ENCODE measurements around the gene BBX.
"Not testable (repeated sequence)": the region's sequence is repeated elsewhere in the genome, so short reads cannot be mapped to it uniquely, and the experiment has no call there.

Gene BBX

DNA sequence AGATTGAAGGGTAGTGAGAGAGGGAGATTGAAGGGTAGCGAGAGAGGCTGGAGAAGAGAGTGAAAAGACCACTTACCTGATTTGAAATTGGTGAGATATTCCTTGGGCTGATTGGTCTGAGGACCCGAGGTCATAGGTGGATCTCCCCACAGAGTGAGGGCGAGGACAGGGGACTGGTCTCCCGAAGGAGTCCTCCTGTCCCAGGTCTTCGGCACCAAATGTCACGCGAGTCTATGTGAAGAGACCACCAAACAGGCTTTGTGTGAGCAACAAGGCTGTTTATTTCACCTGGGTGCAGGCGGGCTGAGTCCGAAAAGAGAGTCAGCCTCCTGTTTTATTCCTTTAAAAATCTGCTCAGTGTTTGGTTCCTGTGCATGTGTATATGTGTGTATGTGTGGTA is 48.7 kb downstream of the BBX start:
- ATAC-seq, DNase-seq, H3K27ac Mint-ChIP-seq, H3K27me3 Mint-ChIP-seq, H3K9me3 Mint-ChIP-seq, H3K4me1 Mint-ChIP-seq, H3K4me3 Mint-ChIP-seq: not testable (repeated sequence)

DNA sequence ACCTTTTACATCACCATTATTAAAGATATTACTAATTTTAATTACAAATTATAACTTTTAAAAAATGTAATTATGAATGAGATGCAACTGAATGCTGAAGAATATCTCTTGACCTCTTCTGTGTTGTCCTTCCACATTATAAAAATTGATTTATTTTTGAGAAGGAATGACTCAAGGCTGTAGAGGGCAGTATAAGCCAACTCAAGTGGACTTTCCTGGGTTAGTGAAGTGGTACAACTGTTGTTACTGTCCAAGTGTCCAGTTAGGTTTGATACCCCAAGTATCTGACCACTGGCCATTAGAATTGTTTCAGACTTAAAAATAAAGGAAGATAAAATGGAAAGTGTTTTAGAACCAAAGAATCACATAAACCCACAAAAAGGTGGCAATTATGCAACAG is 51.9 kb downstream of the BBX start:
- ATAC-seq (no peak), DNase-seq (no peak)
- Mint-ChIP-seq H3K4me1 (peaks cover 26% of the 10 kb centered on the region), H3K27me3 (no peaks in the 10 kb centered on the region), H3K4me3 (no peak overlapping the region), H3K27ac (no peak overlapping the region), H3K9me3 (no peaks in the 10 kb centered on the region)

DNA sequence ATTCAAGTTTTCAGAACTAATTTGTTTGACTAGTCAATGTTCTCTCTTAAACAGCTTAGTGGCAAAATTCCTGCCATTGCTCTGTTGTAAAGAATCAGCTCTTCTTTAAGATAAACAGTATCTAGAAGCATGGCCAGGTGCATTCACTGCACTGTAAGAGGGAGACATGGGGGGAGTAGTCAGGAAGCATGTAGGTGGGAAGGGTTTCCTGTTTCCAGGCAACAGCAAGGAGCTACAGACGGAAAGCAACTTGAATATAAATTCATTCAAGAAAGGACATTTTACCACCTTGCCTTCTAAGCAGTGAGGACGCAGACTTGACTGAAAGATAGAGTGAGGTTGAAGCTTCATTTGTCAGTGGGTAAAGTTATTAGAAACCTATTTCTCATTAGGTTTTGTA is 55.3 kb downstream of the BBX start:
- ATAC-seq (no peak), DNase-seq (no peak)
- Mint-ChIP-seq H3K4me3 (peak overlapping the region in 1 of 2 donors; percentile 10), H3K9me3 (no peaks in the 10 kb centered on the region), H3K27ac (peak overlapping the region in 1 of 2 donors; percentile 86), H3K27me3 (no peaks in the 10 kb centered on the region), H3K4me1 (peaks cover 26% of the 10 kb centered on the region)

DNA sequence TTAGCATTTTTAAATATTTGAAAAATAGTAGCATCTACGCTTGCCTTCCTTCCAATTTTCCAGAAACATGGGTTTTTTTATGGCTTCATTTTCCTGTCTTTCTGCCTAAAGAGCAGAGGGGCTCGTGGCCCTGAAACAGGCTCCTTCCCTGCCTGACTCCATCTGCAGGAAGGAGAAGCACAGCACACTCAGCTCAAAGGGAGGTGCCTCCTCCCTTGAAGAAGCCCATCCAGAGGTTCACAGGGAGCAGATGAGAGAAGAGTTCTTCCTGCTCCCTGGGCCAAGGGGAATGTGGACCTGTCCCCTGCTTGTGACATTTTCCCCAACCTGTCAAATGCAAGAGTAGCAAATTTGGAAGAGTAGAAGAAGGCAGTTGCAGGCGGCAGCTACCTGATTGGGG is 55.8 kb downstream of the BBX start:
- Mint-ChIP-seq H3K4me3 (no peak overlapping the region), H3K9me3 (no peaks in the 10 kb centered on the region), H3K27ac (no peak overlapping the region), H3K4me1 (peaks cover 26% of the 10 kb centered on the region), H3K27me3 (no peaks in the 10 kb centered on the region)
- no peak for ATAC-seq
- DNase-seq: no peak

DNA sequence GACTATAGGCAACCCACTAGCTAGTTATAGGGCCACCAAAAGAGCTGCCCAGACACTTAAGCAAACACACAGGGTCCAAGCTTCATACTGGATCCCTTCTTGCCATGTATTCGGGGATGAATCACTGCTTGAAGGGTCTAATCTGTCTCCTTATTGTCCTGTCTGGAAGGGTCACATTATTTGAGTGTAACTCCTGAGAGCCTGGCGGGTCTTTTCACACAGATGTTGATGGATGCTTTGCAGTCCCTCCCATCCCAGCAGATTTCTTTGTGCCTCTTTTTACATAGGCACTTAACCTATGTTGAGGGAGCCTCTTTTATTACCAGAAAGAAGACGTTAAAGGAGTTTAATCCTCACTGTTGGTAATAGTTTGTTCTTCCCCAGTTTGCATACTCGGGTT is 56.6 kb downstream of the BBX start:
- H3K27ac Mint-ChIP-seq: peak overlapping the region in 1 of 2 donors; percentile 19
- ATAC-seq (no peak), DNase-seq (no peak)
- H3K4me3 Mint-ChIP-seq: no peak overlapping the region
- H3K4me1 Mint-ChIP-seq: peaks cover 26% of the 10 kb centered on the region
- no peaks in the 10 kb centered on the region for H3K27me3 Mint-ChIP-seq
- no peaks in the 10 kb centered on the region for H3K9me3 Mint-ChIP-seq

DNA sequence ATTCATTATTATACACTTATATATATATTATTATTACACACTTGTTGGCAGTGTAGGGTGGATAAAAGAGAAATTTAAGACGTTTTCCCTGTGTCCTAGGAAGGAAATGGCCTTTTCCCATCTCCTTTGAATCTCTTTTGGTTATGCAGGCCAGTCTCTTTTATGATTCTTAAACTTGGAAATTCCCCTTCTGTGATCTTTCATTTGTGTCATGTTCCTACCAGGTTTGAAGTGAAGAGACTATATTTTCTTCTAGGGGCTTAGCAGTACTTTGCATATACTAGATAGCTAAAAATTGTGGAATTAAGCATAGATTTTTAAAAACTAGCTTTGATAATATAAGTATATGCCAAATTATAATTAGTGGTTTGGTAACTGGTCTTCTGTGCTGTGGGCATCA is 58.5 kb downstream of the BBX start:
- no peak for DNase-seq
- no peak for ATAC-seq
- H3K4me1 Mint-ChIP-seq: peaks cover 26% of the 10 kb centered on the region
- no peaks in the 10 kb centered on the region for H3K9me3 Mint-ChIP-seq
- no peaks in the 10 kb centered on the region for H3K27me3 Mint-ChIP-seq
- H3K4me3 Mint-ChIP-seq: no peak overlapping the region
- H3K27ac Mint-ChIP-seq: no peak overlapping the region

DNA sequence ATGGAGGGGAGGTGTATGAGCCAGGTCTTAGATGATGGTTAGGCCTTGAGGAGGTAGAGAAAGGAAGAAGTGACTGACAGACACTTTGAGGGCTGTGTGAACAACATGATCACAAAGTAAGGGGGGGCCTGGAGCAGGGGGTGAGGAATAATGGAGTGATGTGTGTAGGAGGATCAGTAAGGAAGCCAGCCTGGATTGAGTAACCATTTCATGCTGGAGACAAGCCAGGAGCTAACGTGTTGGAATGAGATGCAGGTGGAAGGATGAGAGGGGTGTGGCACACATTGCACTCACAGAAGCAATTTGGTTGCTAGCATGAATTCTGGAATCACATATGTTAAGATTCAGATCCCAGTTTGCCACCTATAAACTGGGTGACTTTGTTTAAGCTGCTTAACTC is 65.5 kb downstream of the BBX start:
- Mint-ChIP-seq H3K4me3 (no peak overlapping the region), H3K9me3 (no peaks in the 10 kb centered on the region), H3K4me1 (peaks cover 25% of the 10 kb centered on the region), H3K27me3 (no peaks in the 10 kb centered on the region), H3K27ac (no peak overlapping the region)
- no peak for DNase-seq
- ATAC-seq: no peak

DNA sequence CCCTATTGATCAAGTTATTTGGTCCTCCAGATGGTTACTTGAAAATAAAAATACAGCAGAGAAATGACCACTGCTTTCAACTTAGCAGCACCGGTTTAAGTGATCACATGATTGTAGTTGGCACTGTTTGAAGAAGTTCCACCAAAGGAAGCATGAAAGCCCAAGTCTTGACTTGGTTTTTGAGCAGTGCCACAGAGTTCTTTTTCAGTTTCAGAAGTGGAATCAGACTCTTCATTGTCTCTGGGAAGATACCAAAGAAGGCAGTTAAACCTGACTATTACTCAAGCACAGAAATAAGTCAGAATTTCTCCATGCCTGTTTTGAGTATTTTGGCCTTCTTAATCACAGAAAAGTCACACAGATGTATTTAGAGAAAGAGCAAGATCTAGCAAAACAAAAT is 66.7 kb downstream of the BBX start:
- Mint-ChIP-seq H3K9me3 (no peaks in the 10 kb centered on the region), H3K27ac (no peak overlapping the region), H3K4me1 (peaks cover 25% of the 10 kb centered on the region), H3K4me3 (no peak overlapping the region), H3K27me3 (no peaks in the 10 kb centered on the region)
- ATAC-seq: peak; percentile 88
- DNase-seq: no peak

DNA sequence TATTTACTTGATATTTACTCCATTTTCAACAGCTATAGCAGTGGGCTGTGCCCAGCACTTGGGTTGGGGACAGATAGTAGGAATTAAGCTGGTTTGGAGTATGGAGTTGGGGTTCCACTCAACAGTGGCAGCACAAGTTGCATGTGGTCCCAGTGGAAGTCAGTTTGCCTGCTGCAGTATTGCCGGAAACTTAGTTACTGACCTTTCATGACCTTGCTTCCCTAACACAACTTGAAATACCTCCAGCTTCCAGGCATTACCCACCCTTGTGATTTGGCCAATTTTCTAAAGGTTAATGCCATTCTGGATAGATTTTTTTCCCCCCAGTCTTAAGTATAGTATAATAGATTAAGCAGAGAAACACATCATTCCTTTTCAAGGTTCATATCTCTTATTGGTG is 68.0 kb downstream of the BBX start:
- ATAC-seq: no peak
- H3K4me3 Mint-ChIP-seq: no peak overlapping the region
- no peak for DNase-seq
- peaks cover 33% of the 10 kb centered on the region for H3K4me1 Mint-ChIP-seq
- H3K27ac Mint-ChIP-seq: no peak overlapping the region
- H3K9me3 Mint-ChIP-seq: no peaks in the 10 kb centered on the region
- no peaks in the 10 kb centered on the region for H3K27me3 Mint-ChIP-seq

DNA sequence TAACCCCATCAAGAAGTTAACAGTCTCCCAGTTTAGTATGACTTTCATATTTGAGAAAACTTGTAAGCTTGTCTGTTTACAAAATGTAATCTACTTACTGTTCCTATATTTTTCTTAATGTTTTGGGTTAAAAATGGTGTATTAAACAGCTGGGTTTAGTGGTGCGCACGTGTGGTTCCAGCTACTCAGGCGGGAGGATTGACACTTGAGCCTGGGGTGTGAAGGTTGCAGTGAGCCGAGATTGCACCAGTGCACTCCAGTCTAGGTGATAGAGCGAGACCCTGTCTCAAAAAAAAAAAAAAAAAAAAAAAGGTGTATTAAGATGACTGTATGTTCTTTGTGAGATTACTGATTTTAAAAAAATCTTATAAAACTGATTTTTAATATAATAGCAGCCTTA is 69.3 kb downstream of the BBX start:
- no peaks in the 10 kb centered on the region for H3K27me3 Mint-ChIP-seq
- no peaks in the 10 kb centered on the region for H3K9me3 Mint-ChIP-seq
- DNase-seq (no peak), ATAC-seq (no peak)
- peaks cover 42% of the 10 kb centered on the region for H3K4me1 Mint-ChIP-seq
- H3K4me3 Mint-ChIP-seq: no peak overlapping the region
- no peak overlapping the region for H3K27ac Mint-ChIP-seq

DNA sequence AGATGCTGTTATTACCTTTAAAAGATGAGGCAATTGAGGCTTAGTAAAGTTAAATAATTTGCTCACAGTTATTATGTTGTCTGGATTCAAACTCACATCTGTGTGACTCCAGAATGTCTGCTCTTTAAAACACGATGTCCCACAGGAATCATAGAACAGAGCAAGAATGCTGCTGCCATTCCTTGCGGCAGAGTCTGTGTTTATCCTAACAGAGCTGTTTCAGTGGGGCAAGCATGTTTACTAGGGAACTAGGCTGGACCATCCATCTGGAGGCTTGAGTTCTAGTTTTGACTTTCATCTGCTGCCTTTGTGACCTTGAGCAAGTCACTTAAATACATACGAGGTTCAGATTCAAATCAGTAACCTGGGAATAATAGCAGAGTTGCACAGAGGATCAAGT is 72.1 kb downstream of the BBX start:
- Mint-ChIP-seq H3K27ac (no peak overlapping the region), H3K27me3 (no peaks in the 10 kb centered on the region), H3K9me3 (no peaks in the 10 kb centered on the region), H3K4me3 (no peak overlapping the region), H3K4me1 (peaks cover 45% of the 10 kb centered on the region)
- ATAC-seq (no peak), DNase-seq (no peak)

DNA sequence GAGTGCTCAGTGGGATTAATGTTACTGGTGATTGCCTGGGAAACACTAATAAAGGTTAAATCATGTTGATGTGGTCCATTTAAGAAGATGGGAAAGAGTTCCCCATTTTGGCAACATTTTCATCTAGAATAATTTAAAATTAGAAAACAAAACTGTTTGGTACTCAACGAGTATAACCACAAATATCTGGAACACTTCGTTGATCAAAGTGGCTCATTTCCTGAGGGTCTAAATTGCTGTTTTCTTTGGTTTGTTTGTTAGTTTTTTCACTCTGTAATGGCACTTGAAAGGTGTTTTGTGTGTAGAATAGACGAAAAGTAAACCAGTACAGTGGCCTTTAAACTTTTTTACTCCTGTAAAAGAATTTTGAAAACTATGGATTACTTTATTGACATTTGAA is 73.9 kb downstream of the BBX start:
- H3K27me3 Mint-ChIP-seq: no peaks in the 10 kb centered on the region
- no peaks in the 10 kb centered on the region for H3K9me3 Mint-ChIP-seq
- no peak for ATAC-seq
- no peak for DNase-seq
- H3K4me3 Mint-ChIP-seq: no peak overlapping the region
- peak overlapping the region in 1 of 2 donors; percentile 24 for H3K27ac Mint-ChIP-seq
- peaks cover 55% of the 10 kb centered on the region for H3K4me1 Mint-ChIP-seq

DNA sequence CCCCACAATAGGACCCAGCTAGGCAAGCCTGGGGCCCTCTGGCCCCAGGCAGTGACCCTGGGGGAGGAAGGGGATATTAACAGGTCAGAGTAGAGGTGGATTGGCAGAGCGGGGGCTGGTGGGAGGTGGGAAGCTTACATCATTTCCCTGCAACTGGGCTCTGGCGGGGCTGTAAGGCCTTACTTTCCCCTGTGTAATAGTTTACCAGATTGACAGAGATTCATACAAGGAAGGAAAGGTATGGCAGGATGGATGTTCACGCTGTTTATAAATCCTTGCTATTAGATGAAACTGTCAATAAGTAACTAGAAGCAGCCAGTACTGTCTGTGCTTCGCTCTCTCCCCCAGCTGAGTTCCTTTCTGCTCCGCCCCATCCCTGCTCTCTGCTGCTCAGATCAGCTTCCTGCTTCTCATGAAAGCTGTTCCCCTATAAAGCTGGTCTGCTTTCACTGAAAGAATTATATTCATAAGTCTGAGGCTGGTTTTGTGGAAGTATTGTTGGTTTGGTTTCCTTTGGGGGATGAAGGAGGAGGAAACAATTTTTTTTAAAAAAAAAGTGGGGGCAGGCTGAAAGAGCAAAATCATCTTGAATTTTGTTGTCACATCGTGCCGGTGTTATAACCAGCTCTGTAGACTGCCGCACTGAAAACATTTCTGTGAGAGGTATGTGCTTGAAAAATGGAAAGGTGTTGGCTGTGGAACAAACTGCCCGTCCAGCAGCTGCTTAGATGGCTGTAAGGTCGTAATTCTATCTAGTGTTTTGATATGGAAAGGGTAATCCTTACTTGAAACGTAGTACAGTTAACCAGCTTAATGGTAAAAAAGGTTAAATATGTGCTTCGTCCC is 76.4 kb downstream of the BBX start:
- no peaks in the 10 kb centered on the region for H3K9me3 Mint-ChIP-seq
- H3K4me1 Mint-ChIP-seq: peaks cover 65% of the 10 kb centered on the region
- DNase-seq (peak; percentile 38 to 60), ATAC-seq (peak; percentile 94)
- no peaks in the 10 kb centered on the region for H3K27me3 Mint-ChIP-seq
- H3K27ac Mint-ChIP-seq: peak overlapping the region; percentile 97 to 98
- H3K4me3 Mint-ChIP-seq: peak overlapping the region; percentile 86 to 93

DNA sequence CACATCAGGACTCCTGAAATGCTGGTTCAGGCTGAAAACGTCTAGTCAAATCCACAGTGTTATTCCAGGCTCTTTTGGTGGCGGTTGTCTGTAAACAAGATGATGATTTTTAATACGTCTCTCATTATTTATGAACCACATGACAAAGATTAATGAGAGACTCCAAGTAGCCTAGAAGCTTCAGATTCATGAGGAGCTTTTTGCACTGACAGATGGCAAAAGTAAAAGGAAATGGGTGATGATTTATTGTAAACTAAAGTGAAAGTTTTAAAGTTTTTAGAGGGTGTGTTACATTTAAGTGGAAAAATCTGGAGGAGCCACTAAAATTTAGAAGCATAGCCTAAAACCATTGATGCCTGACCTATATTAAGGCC is 77.0 kb downstream of the BBX start:
- Mint-ChIP-seq H3K27ac (peak overlapping the region; percentile 97 to 98), H3K4me3 (peak overlapping the region; percentile 86 to 93), H3K27me3 (no peaks in the 10 kb centered on the region), H3K9me3 (no peaks in the 10 kb centered on the region), H3K4me1 (peaks cover 69% of the 10 kb centered on the region)
- DNase-seq: no peak
- ATAC-seq: no peak

DNA sequence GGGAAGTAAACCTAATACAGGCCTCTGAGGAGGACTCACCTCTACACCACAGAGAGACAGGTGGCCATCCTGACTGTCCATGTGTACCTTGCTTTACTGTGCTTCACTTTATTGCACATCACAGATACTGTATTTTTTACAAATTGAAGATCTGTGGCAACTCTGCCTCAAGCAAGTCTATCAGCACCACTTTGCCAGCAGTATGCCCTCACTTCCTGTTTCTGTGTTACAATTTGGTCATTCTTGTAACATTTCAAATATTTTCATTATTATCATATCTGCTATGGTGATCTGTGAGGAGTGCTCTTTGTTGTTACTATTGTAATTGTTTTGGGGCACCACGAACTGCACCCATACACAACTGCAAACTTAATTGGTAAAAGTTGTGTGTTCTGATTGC is 78.0 kb downstream of the BBX start:
- ATAC-seq (no peak), DNase-seq (no peak)
- Mint-ChIP-seq H3K27ac (peak overlapping the region in 1 of 2 donors; percentile 41), H3K4me1 (peaks cover 61% of the 10 kb centered on the region), H3K4me3 (peak overlapping the region; percentile 69 to 86), H3K9me3 (no peaks in the 10 kb centered on the region), H3K27me3 (no peaks in the 10 kb centered on the region)

DNA sequence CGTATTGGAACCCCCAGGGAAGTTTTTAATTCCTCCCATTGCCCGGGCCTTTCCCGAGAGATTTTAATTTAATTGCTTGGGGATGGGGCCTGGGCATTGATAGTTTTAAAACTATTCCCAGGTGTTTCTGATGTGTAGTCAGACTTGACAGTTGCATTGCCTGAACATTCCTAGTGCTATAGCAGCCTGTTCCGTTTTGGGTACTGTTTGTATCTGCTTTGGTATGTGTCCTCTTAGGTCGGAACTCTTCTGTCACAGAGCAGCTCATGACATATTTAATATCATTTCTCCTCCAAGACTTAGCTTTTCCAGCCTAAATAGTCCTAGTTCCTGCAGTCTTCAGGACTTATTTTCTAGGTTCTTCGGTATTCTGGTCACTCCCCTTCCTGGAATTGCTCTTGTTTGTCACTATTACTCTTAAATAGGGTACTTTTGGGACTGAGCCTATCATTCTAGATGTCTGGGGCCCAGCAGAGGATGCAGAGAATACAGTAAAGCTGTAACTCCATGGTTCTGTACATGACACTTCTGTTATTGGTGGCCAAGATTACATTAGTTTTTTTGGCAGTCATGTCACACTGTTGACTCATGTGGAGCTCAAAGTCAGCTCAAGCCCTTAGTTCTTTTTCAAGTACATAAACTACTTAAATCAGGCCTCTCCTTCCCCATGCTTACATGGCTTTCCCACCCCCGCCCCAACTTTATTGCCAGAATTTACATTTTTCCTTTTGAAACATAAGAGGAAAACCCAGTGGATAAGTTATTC is 81.5 kb downstream of the BBX start:
- no peak for DNase-seq
- Mint-ChIP-seq H3K27ac (no peak overlapping the region), H3K4me3 (no peak overlapping the region)

More for the DNA sequence above, 81.5 kb downstream of the BBX start:
- peaks cover 5 to 13% of the 10 kb centered on the region in 2 donors for H3K9me3 Mint-ChIP-seq
- peak; percentile 54 for ATAC-seq
- peaks cover 36% of the 10 kb centered on the region for H3K4me1 Mint-ChIP-seq
- H3K27me3 Mint-ChIP-seq: no peaks in the 10 kb centered on the region
